ENCODE data around the gene PLXNA4. TPM values are rescaled to one million over a fixed set of nuclear protein-coding genes. Genes with fewer than 3 reads are reported as not detected.

PLXNA4 gene, protein sequence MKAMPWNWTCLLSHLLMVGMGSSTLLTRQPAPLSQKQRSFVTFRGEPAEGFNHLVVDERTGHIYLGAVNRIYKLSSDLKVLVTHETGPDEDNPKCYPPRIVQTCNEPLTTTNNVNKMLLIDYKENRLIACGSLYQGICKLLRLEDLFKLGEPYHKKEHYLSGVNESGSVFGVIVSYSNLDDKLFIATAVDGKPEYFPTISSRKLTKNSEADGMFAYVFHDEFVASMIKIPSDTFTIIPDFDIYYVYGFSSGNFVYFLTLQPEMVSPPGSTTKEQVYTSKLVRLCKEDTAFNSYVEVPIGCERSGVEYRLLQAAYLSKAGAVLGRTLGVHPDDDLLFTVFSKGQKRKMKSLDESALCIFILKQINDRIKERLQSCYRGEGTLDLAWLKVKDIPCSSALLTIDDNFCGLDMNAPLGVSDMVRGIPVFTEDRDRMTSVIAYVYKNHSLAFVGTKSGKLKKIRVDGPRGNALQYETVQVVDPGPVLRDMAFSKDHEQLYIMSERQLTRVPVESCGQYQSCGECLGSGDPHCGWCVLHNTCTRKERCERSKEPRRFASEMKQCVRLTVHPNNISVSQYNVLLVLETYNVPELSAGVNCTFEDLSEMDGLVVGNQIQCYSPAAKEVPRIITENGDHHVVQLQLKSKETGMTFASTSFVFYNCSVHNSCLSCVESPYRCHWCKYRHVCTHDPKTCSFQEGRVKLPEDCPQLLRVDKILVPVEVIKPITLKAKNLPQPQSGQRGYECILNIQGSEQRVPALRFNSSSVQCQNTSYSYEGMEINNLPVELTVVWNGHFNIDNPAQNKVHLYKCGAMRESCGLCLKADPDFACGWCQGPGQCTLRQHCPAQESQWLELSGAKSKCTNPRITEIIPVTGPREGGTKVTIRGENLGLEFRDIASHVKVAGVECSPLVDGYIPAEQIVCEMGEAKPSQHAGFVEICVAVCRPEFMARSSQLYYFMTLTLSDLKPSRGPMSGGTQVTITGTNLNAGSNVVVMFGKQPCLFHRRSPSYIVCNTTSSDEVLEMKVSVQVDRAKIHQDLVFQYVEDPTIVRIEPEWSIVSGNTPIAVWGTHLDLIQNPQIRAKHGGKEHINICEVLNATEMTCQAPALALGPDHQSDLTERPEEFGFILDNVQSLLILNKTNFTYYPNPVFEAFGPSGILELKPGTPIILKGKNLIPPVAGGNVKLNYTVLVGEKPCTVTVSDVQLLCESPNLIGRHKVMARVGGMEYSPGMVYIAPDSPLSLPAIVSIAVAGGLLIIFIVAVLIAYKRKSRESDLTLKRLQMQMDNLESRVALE (N-terminal part only)
- total RNA-seq (2022; extraction: Qiagen RNA extraction) = 0.97 to 1.9 TPM (median 1.4 TPM) in 5 replicates

DNA sequence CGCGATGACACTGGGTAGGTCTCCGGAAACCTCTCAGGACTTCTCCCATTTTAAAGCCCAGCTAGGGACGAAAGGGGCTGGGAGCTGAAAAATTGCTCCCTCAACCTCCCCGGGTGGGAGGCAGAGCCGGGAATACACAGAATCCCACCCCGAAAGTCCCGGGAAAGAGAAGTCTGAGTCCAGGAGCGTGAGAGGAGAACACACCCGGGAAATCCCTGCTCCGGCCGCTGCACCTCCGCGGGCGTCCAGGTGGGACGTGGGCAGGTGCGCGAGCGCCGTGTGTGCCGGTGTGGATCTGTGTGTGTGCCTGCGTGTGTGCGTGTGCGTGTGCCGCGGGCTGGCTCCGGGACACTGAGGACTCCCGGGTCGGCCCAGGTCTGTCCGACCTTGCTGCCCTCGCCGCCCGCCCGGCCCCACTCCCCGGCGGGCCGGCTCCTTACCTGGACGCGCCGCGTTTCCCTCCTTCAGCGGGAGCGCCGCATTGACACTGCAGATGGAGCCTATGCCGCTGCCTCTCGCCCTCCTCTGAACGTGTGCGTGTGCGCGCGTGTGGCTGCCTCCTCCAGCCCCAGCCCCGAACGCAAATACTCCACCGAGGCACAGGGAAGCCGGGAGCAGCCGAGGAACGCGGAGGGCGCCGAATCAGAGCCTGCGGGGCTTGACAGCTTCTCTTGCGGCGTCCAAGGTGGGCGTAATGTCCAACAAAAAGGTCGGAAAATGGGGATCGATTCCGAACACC, at the start of gene PLXNA4:
Gene PLXNA4 (minus strand): TSS at position 489 of the 739 bp plus-strand sequence. CDS start 67,777 bp downstream, outside the sequence.

Data from A549 treated with CORT108297 at 1 μM for 4 hours (cell line).